WTC11 (cell line): Measurements from ENCODE around the gene FAM107B. TPM values are rescaled to one million over a fixed set of nuclear protein-coding genes. Genes with fewer than 3 reads are reported as not detected.

Source experiments
- ATAC-seq: fragments of 200-7000 bp; cut with Tn5 transposase; 2 replicates; pipeline ENCODE4 v1.10.0; 2021; ENCODE audit warnings: mild to moderate bottlenecking, moderate library complexity
- CTCF ChIA-PET: fragments of 300-600 bp; sonication (Branson Sonifier 250); formaldehyde crosslinking; loops from one replicate; lab custom pipeline; 2021; ENCODE audit warnings: antibody characterized with exemption; lab: Charles Lee
- POLR2A ChIA-PET: fragments of 350-600 bp; sonication (Branson Sonifier 250); formaldehyde crosslinking; loops from one replicate; lab custom pipeline; 2021; ENCODE audit warnings: antibody characterized with exemption; lab: Charles Lee
- DNase-seq: peaks from one replicate; pipeline ENCODE4 v3.0.0; 2021; ENCODE audit warnings: low spot score
- H3K27ac Mint-ChIP-seq: 2 replicates; pipeline ENCODE4 v1.8.0; 2021; ENCODE audit warnings: mixed read lengths
- H3K27me3 Mint-ChIP-seq: 2 replicates; pipeline ENCODE4 v1.8.0; 2021; ENCODE audit warnings: low read depth, mild to moderate bottlenecking, moderate library complexity, mixed read lengths
- H3K36me3 Mint-ChIP-seq: 2 replicates; pipeline ENCODE4 v1.8.0; 2021; ENCODE audit warnings: mixed read lengths
- H3K4me1 Mint-ChIP-seq: 2 replicates; pipeline ENCODE4 v1.8.0; 2022; ENCODE audit warnings: mixed read lengths
- H3K4me3 Mint-ChIP-seq: 2 replicates; pipeline ENCODE4 v1.8.0; 2021; ENCODE audit warnings: mild to moderate bottlenecking, moderate library complexity, mixed read lengths
- H3K9me3 Mint-ChIP-seq: 2 replicates; pipeline ENCODE4 v1.8.0; 2021; ENCODE audit warnings: mixed read lengths
- CTCF ChIP-seq: fragments of 200-600 bp; IDR thresholded peaks from 2 replicates; pipeline ENCODE4 v1.8.0; 2022; ENCODE audit warnings: antibody characterized with exemption
- ELF4 ChIP-seq: sonication (generic); formaldehyde crosslinking; IDR thresholded peaks from 2 replicates; pipeline ENCODE4 v1.8.1; 2022; ENCODE audit warnings: low read depth, mild to moderate bottlenecking, moderate library complexity, missing genetic modification reagents
- FOXJ3 ChIP-seq: sonication (generic); formaldehyde crosslinking; IDR thresholded peaks from 2 replicates; pipeline ENCODE4 v1.9.0; 2021; ENCODE audit warnings: missing genetic modification reagents, mild to moderate bottlenecking, borderline replicate concordance
- HMGA2 ChIP-seq: fragments of 250-450 bp; sonication (Bioruptor Pico); IDR thresholded peaks from 2 replicates; pipeline ENCODE4 v1.4.0; 2021; ENCODE audit warnings: mild to moderate bottlenecking, moderate library complexity
- IRF1 ChIP-seq: sonication (generic); formaldehyde crosslinking; IDR thresholded peaks from 2 replicates; pipeline ENCODE4 v1.8.0; 2023; ENCODE audit warnings: missing genetic modification reagents
- JAZF1 ChIP-seq: fragments of 250-450 bp; sonication (Bioruptor Pico); IDR thresholded peaks from 2 replicates; pipeline ENCODE4 v1.9.0; 2021; ENCODE audit warnings: moderate library complexity, mild to moderate bottlenecking, inconsistent platforms
- MLX ChIP-seq: sonication (generic); formaldehyde crosslinking; IDR thresholded peaks from 2 replicates; pipeline ENCODE4 v1.8.1; 2023; ENCODE audit warnings: mild to moderate bottlenecking, missing genetic modification reagents, moderate library complexity
- NFATC4 ChIP-seq: fragments of 250-450 bp; sonication (Bioruptor Pico); IDR thresholded peaks from 2 replicates; pipeline ENCODE4 v1.9.0; 2021; ENCODE audit warnings: mild to moderate bottlenecking
- STAT6 ChIP-seq: sonication (generic); formaldehyde crosslinking; conservative IDR thresholded peaks from 2 replicates; pipeline ENCODE4 v1.8.1; 2023; ENCODE audit warnings: mild to moderate bottlenecking, low read depth, missing genetic modification reagents, moderate library complexity
- ZNF219 ChIP-seq: sonication (generic); formaldehyde crosslinking; IDR thresholded peaks from 2 replicates; pipeline ENCODE4 v1.8.0; 2023; ENCODE audit warnings: missing genetic modification reagents, mild to moderate bottlenecking, borderline replicate concordance
- ZNF263 ChIP-seq: sonication (generic); formaldehyde crosslinking; IDR thresholded peaks from 2 replicates; pipeline ENCODE4 v1.8.1; 2022; ENCODE audit warnings: low read depth, mild to moderate bottlenecking, moderate library complexity, missing genetic modification reagents
- ZNF423 ChIP-seq: fragments of 250-450 bp; sonication (Bioruptor Pico); IDR thresholded peaks from 2 replicates; pipeline ENCODE4 v2.1.2; 2022; ENCODE audit warnings: mild to moderate bottlenecking, moderate library complexity
- ZSCAN18 ChIP-seq: fragments of 250-450 bp; sonication (Bioruptor Pico); IDR thresholded peaks from 2 replicates; pipeline ENCODE4 v2.1.2; 2022; ENCODE audit warnings: mild to moderate bottlenecking, moderate library complexity
- total RNA-seq: library from RNA; stranded (reverse); gene quantifications from 3 replicates; pipeline ENCODE4 v1.2.3, GENCODE V29; 2021

FAM107B gene
- total RNA-seq, 1 experiment from 2014 or later, result 22.4 TPM

GRCh38 chr10:14508725-14509124 is 266.0 kb downstream of the FAM107B start:
- ATAC-seq (no peak), DNase-seq (no peak)
- no peak overlapping the region for H3K4me3 Mint-ChIP-seq
- TF ChIP-seq STAT6 (CRISPR knock-in tag), result no peak
- TF ChIP-seq NFATC4 (CRISPR knock-in tag), result no peak
- TF ChIP-seq ZSCAN18 (CRISPR knock-in tag), result no peak
- TF ChIP-seq ZNF263 (CRISPR knock-in tag), result no peak
- peaks cover 6% of the 10 kb centered on the region for H3K4me1 Mint-ChIP-seq
- POLR2A ChIA-PET, result interaction anchor here (0.6 kb wide), 1 partner anchor 463 kb away, joined by 3 read pairs; no protein-coding TSS in a partner anchor
- H3K27me3 Mint-ChIP-seq, result no peaks in the 10 kb centered on the region
- H3K9me3 Mint-ChIP-seq, result peaks cover 17% of the 10 kb centered on the region
- CTCF ChIA-PET, result interaction anchor here (0.5 to 1.3 kb wide), 3 partner anchors 28 to 308 kb away, joined by 3 to 6 read pairs (median 3); no protein-coding TSS in a partner anchor
- no peak overlapping the region for H3K27ac Mint-ChIP-seq
- peaks cover 12% of the 10 kb centered on the region for H3K36me3 Mint-ChIP-seq

- no peaks in the 10 kb centered on the region for H3K27me3 Mint-ChIP-seq
- no peak overlapping the region for H3K27ac Mint-ChIP-seq
Measured at GRCh38 chr10:14507781-14508180, 266.9 kb downstream of the FAM107B start.

More at GRCh38 chr10:14507781-14508180, 266.9 kb downstream of the FAM107B start:
- DNase-seq (no peak), ATAC-seq (no peak)
- Mint-ChIP-seq H3K9me3 (peaks cover 17% of the 10 kb centered on the region), H3K4me3 (no peak overlapping the region), H3K4me1 (peaks cover 10% of the 10 kb centered on the region), H3K36me3 (peaks cover 12% of the 10 kb centered on the region)
- no peak for TF ChIP-seq ELF4
- TF ChIP-seq ZNF423 (CRISPR knock-in tag), result no peak
- TF ChIP-seq HMGA2 (CRISPR knock-in tag), result no peak
- no peak for TF ChIP-seq ZNF219 (CRISPR knock-in tag)
- no peak for TF ChIP-seq MLX (CRISPR knock-in tag)
- TF ChIP-seq JAZF1, result no peak
- TF ChIP-seq IRF1 (CRISPR knock-in tag), result no peak
- no peak for TF ChIP-seq FOXJ3 (CRISPR knock-in tag)
- no peak for TF ChIP-seq CTCF
- CTCF ChIA-PET, result interaction anchor here (1.2 to 1.4 kb wide), 2 partner anchors 29 to 307 kb away, joined by 3 read pairs; no protein-coding TSS in a partner anchor
- POLR2A ChIA-PET, result no interaction called here
